Measurements from ENCODE around the gene KSR2.

- TF ChIP-seq POLR2A (IDR thresholded peaks at IDR 0.05; ENCODE audit: low read depth, low read length): no peak
- TF ChIP-seq TAF1 (IDR thresholded peaks at IDR 0.05; ENCODE audit: borderline replicate concordance, low read depth, low read length): no peak
These were observed 162.9 kb downstream of the KSR2 start for GRCh38 chr12:117805865-117806264.

Data from GM12892 (cell line).